Stomach smooth muscle (tissue), 2 donors: Measurements from ENCODE around the gene HIF1A.
A peak's percentile ranks its signal among the peaks of the same experiment; 100 is the strongest.

Experiments used
- H3K27ac ChIP-seq: one replicate; pipeline ENCODE4 v1.7.0; 2013; ENCODE audit warnings: mild to moderate bottlenecking, low read length, inconsistent platforms
- H3K27me3 ChIP-seq, 2 donors: one replicate each; pipeline ENCODE4 v1.7.0; 2013; ENCODE audit warnings: low read length in 2 of 2; ENCODE audit not compliant: insufficient read depth in 2 of 2, control insufficient read depth in 1 of 2
- H3K36me3 ChIP-seq, 2 donors: one replicate each; pipeline ENCODE4 v1.7.0; 2013; ENCODE audit warnings: low read length in 2 of 2; ENCODE audit not compliant: control insufficient read depth in 2 of 2, insufficient read depth in 2 of 2
- H3K4me1 ChIP-seq: one replicate; pipeline ENCODE4 v1.7.0; 2013; ENCODE audit warnings: low read length; ENCODE audit not compliant: control insufficient read depth, insufficient read depth
- H3K4me3 ChIP-seq, 2 donors: one replicate each; pipeline ENCODE4 v1.7.0; 2013; ENCODE audit warnings: low read length in 2 of 2
- H3K9ac ChIP-seq, 2 donors: one replicate each; pipeline ENCODE4 v1.7.0; 2013; ENCODE audit warnings: low read length in 2 of 2, mild to moderate bottlenecking in 1 of 2
- H3K9me3 ChIP-seq, 2 donors: one replicate each; pipeline ENCODE4 v1.7.0; 2013; ENCODE audit warnings: low read length in 2 of 2; ENCODE audit not compliant: control insufficient read depth in 2 of 2
- donor health status: healthy.
- donor health status: Pancreatic carcinoma.

HIF1A gene

DNA sequence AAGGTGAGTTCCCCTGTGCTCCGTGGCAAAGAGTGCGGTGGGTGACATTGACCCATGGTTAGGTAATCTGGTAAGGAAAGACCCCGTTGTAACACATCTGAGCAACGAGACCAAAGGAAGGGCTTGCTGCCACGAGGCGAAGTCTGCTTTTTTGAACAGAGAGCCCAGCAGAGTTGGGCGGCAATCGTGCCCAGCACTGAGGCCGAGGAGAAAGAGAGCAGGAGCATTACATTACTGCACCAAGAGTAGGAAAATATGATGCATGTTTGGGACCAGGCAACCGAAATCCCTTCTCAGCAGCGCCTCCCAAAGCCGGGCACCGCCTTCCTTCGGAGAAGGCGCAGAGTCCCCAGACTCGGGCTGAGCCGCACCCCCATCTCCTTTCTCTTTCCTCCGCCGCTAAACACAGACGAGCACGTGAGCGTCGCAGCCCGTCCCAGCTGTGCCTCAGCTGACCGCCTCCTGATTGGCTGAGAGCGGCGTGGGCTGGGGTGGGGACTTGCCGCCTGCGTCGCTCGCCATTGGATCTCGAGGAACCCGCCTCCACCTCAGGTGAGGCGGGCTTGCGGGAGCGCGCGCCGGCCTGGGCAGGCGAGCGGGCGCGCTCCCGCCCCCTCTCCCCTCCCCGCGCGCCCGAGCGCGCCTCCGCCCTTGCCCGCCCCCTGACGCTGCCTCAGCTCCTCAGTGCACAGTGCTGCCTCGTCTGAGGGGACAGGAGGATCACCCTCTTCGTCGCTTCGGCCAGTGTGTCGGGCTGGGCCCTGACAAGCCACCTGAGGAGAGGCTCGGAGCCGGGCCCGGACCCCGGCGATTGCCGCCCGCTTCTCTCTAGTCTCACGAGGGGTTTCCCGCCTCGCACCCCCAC lies at the start of gene HIF1A:
TSS of gene HIF1A (plus strand) at position 684 of the 865 bp plus-strand sequence. CDS start 292 bp downstream, outside the sequence.
- Histone ChIP-seq H3K4me1 (peaks cover 3% of the 10 kb centered on the region), H3K4me3 (peak within 1 kb of the TSS; percentile 88 to 94), H3K9ac (peak within 1 kb of the TSS; percentile 76 to 88), H3K9me3 (no peaks in the 10 kb centered on the region), H3K27ac (peak within 1 kb of the TSS; percentile 76), H3K36me3 (no peaks in the 10 kb centered on the region), H3K27me3 (no peaks in the 10 kb centered on the region)

DNA sequence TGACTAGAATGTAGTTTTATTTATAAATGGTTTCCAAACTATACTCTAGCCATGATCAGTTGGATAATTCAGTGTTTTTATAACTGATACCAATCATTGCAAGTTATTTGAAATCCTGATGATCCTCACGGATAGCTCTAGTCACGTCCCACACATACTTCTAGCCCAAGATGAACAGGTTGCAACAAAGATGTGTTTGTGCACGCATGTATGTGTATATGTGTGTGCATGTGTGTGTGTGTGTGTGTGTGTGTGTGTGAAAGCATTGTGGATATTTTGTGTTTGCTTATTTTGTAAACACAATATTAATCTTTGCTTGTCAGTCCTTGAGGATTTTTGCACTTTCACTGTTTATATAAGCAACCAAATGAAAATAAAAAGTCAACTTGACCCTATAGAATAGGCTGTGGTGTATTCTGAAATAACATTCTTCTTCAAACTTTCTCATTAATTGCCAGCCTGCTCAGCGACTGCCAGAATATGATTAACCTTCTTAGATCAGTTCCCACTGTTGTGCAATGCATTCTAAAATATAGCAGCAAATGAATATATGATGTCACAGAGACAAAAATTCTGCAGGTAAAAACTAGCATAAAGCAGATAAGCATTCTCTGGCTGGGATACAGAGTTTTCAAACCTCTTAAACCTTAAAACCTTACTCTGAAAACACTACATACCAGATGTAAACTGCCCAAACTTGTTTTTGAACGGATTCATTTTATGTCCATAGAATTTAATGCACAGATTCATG lies 48.8 kb upstream of the HIF1A start:
- Histone ChIP-seq H3K4me3 (no peak overlapping the region), H3K27ac (no peak overlapping the region), H3K9ac (no peak overlapping the region), H3K27me3 (no peaks in the 10 kb centered on the region), H3K4me1 (no peaks in the 10 kb centered on the region), H3K36me3 (no peaks in the 10 kb centered on the region), H3K9me3 (no peaks in the 10 kb centered on the region)

DNA sequence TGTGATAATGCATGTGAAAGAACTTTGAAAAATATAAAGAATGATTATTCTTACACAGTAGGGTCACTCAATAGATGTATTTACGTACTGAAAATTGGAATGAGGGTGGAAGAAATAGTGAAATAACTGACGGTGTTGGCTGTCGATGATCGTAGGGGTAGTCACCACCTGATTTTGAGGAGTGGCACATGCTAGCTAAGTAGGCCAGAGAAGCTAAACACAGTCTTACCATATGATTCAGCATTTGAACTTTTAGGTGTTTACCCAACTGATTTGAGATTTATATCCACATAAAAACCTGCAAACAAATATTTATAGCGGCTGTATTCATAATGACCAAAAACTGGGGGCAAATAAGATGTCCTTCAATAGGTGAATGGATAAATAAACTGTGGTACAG lies 47.6 kb upstream of the HIF1A start:
- Histone ChIP-seq H3K27me3 (no peaks in the 10 kb centered on the region), H3K4me3 (no peak overlapping the region), H3K27ac (no peak overlapping the region), H3K36me3 (no peaks in the 10 kb centered on the region), H3K9me3 (no peaks in the 10 kb centered on the region), H3K4me1 (no peaks in the 10 kb centered on the region), H3K9ac (no peak overlapping the region)

DNA sequence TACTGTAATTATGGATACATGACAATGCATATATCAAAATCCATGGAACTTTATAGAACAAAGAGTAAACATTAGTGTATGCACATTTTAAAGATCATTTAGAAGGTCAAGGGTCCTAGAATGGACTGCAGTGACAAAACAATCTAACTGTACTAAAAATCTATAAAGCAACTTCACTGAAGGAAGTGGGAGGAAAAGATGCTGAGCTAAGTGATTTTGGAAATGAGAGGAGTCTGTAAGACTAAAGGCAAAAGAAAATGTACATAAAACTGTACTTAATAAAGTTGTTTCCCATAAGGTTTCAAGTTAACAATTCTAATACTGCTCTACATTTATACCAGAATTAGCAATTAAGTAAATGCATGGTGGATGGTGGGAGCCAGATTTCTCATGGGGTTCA lies 46.9 kb upstream of the HIF1A start:
- no peaks in the 10 kb centered on the region for H3K9me3 ChIP-seq
- H3K27ac ChIP-seq = no peak overlapping the region
- no peak overlapping the region for H3K9ac ChIP-seq
- no peak overlapping the region for H3K4me3 ChIP-seq
- H3K4me1 ChIP-seq = no peaks in the 10 kb centered on the region
- no peaks in the 10 kb centered on the region for H3K27me3 ChIP-seq
- H3K36me3 ChIP-seq = no peaks in the 10 kb centered on the region

DNA sequence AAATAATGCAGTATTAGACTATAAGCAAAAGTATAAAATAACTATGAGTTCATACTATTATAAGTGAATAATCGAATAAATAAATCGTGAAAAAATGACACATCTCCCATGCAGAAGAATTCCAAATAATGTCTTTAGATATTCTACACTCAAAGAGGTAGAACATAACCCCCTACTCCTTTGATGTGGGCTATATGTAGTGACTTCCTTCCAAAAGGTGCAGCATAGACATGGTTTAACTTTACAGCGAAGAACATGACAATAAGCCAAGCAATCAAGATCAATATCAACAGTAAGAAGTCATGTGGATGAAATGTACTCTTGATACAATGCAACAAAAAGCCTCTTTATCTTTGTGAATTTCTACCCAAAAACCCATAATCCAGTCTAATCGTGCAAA lies 46.0 kb upstream of the HIF1A start:
- no peak overlapping the region for H3K4me3 ChIP-seq
- H3K4me1 ChIP-seq = no peaks in the 10 kb centered on the region
- no peaks in the 10 kb centered on the region for H3K9me3 ChIP-seq
- no peaks in the 10 kb centered on the region for H3K36me3 ChIP-seq
- H3K27ac ChIP-seq = no peak overlapping the region
- no peak overlapping the region for H3K9ac ChIP-seq
- H3K27me3 ChIP-seq = no peaks in the 10 kb centered on the region

DNA sequence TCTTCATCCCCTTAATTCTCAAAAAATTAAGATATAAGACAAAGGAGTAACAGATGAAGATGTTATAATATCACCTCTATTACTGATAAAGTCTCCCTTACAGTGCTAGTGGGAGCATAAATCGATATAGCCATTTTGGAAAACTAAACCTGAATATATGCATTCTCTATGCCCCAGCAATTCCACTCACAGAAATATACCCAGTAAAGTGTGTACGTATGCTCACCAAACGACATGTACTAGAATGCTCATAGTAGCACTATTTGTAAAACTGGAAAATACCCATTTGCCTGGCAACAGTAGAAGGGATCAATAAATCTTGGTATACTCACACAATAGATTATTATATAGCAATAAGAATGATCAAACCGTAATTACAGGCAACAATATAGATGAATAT lies 44.0 kb upstream of the HIF1A start:
- Histone ChIP-seq H3K27ac (no peak overlapping the region), H3K9ac (no peak overlapping the region), H3K9me3 (no peaks in the 10 kb centered on the region), H3K4me1 (no peaks in the 10 kb centered on the region), H3K36me3 (no peaks in the 10 kb centered on the region), H3K27me3 (no peaks in the 10 kb centered on the region), H3K4me3 (no peak overlapping the region)

DNA sequence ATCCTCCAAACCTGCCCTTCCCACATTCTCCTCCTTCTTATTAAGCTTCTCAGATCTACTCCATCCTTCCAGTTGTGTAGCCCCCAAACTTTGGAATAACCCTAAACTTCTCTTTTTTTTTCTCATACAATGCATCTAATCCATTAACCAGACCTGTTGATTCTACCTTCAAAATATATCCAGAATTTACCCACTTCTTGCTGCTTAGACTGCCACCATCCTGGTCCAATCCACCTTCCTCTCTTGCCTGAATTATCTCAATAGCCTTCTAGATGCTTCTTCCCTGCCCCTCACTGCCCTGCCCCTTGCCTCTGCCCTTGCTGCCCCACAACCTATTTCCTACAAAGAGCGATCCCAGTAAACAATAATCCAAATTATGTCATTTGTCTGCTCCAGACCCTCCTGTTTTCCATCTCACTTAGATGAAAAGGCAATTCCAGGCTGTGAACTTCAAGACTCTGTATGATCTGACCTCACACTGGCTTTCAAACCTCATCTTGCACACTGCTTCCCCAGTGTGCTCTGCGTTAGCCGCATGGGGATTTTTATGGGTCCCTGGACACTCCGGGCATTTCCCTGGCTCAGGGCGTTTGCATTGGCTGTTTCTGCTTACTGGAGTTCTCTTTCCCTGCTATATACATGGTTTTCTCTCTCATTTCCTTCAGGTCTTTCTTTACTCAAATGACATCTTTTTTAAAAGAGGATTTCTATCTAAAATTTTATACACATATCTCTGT lies 42.6 kb upstream of the HIF1A start:
- H3K9ac ChIP-seq = no peak overlapping the region
- H3K9me3 ChIP-seq = no peaks in the 10 kb centered on the region
- H3K36me3 ChIP-seq = no peaks in the 10 kb centered on the region
- H3K4me3 ChIP-seq = no peak overlapping the region
- H3K27me3 ChIP-seq = no peaks in the 10 kb centered on the region
- no peaks in the 10 kb centered on the region for H3K4me1 ChIP-seq
- H3K27ac ChIP-seq = no peak overlapping the region

DNA sequence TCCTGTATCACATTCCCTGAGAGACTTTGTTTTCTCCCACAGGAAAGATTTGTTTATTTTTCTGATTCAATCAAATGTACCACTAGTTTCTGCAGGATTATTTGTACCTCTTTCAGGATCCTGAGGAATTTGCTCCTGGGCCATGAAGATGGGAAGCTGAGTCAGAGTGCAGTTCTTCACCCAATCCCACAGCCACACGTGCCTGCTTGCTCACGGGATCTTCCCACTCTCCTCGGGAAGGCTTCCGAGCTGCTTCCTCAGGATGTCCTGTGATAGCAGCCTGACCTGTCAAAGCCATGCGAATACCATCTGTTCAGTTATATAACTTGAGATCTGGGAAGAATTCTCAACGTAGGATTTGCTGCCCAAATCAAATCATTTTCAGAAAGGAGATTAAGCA lies 41.8 kb upstream of the HIF1A start:
- Histone ChIP-seq H3K9ac (no peak overlapping the region), H3K4me3 (no peak overlapping the region), H3K36me3 (no peaks in the 10 kb centered on the region), H3K27ac (no peak overlapping the region), H3K9me3 (no peaks in the 10 kb centered on the region), H3K27me3 (no peaks in the 10 kb centered on the region), H3K4me1 (no peaks in the 10 kb centered on the region)

DNA sequence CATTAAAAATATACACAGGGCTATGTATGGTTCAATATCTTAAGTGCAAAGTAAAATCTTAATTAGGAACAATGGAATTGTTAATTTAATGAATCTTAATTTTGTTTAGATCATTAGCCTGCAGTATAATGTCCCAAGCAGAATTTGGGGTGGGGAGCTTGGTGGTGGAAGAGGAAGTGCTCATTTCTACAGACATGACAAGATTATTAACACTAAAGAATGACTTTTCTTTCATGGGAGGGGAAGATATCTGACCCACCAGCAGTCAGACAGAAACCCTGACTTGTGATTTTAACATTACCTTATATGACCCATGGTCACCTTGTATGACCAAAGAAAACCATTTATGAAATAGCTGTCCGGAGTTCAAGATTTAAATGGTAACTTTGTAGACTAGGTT lies 41.3 kb upstream of the HIF1A start:
- no peaks in the 10 kb centered on the region for H3K9me3 ChIP-seq
- H3K27ac ChIP-seq = no peak overlapping the region
- H3K36me3 ChIP-seq = no peaks in the 10 kb centered on the region
- H3K9ac ChIP-seq = no peak overlapping the region
- no peaks in the 10 kb centered on the region for H3K4me1 ChIP-seq
- no peak overlapping the region for H3K4me3 ChIP-seq
- H3K27me3 ChIP-seq = no peaks in the 10 kb centered on the region

DNA sequence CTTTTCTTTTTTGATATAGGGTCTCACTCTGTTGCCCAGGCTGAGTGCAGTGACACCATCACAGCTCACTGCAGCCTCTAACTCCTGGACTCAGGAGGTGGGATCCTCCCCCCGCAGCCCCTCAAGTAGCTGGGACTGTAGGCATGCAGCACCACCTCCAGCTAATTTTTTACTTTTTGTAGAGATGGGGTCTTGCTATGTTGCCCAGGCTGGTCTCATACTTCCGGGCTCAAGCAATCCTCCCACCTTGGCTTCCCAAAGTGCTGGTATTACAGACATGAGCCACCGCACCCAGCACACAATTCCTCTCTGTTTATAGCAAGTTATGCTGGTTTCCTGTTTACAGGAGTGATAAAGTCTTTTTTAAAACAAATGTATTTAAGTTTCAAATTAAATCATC lies 39.5 kb upstream of the HIF1A start:
- H3K36me3 ChIP-seq = no peaks in the 10 kb centered on the region
- no peaks in the 10 kb centered on the region for H3K9me3 ChIP-seq
- no peak overlapping the region for H3K9ac ChIP-seq
- no peak overlapping the region for H3K4me3 ChIP-seq
- no peaks in the 10 kb centered on the region for H3K4me1 ChIP-seq
- no peaks in the 10 kb centered on the region for H3K27me3 ChIP-seq
- H3K27ac ChIP-seq = no peak overlapping the region
